ENCODE measurements around the gene ST8SIA1.

GRCh38 chr12:22380031-22380430, 45.5 kb upstream of the ST8SIA1 start:
- TF ChIP-seq CTCF (conservative IDR thresholded peaks at IDR 0.05; ENCODE audit: low read length), result no peak
- no peak for TF ChIP-seq EZH2phosphoT487 (IDR thresholded peaks at IDR 0.05; ENCODE audit: borderline replicate concordance, low read depth, low read length)
